HFF-Myc (cell line): ENCODE results near the gene NOSIP.

Experiments used
- DNase-seq: peaks from one replicate; pipeline ENCODE4 v3.0.0-alpha.2; 2011; ENCODE audit warnings: low read depth; ENCODE audit errors: extremely low read depth
- H3K4me3 ChIP-seq: replicated peaks from 2 replicates; pipeline ENCODE4 v1.5.1; 2011; ENCODE audit warnings: low read depth, mild to moderate bottlenecking, control low read depth, low read length
- CTCF ChIP-seq: IDR thresholded peaks from 2 replicates; pipeline ENCODE4 v1.5.1; 2012; ENCODE audit warnings: mild to moderate bottlenecking, low read depth, low read length, control low read depth; ENCODE audit errors: missing control alignments

The NOSIP gene

GRCh38 chr19:49590971-49591730 is 10.8 kb upstream of the NOSIP start, which contains the start of gene PRR12:
TSS of gene PRR12 (plus strand) at chr19:49591182. CDS start at chr19:49591655, 473 bp downstream.
- peak within 1 kb of the TSS; percentile 54 for H3K4me3 ChIP-seq
- no peak for TF ChIP-seq CTCF
- no peak for DNase-seq

GRCh38 chr19:49590071-49590970 is 10.0 kb upstream of the NOSIP start:
- H3K4me3 ChIP-seq: peak overlapping the region; percentile 54
- peak; percentile 96 for DNase-seq
- TF ChIP-seq CTCF: no peak

- no peak for TF ChIP-seq CTCF
- no peak for DNase-seq
- no peak overlapping the region for H3K4me3 ChIP-seq
Measured at GRCh38 chr19:49589502-49589905, 9.1 kb upstream of the NOSIP start.

GRCh38 chr19:49588365-49589122 is 8.2 kb upstream of the NOSIP start:
- TF ChIP-seq CTCF: no peak

GRCh38 chr19:49587227-49587626 is 6.9 kb upstream of the NOSIP start:
- no peak overlapping the region for H3K4me3 ChIP-seq
- DNase-seq: no peak
- no peak for TF ChIP-seq CTCF

More at GRCh38 chr19:49588365-49589122, 8.2 kb upstream of the NOSIP start:
- H3K4me3 ChIP-seq: no peak overlapping the region
- DNase-seq: no peak

- TF ChIP-seq CTCF: no peak
- DNase-seq: no peak
- no peak overlapping the region for H3K4me3 ChIP-seq
Measured at GRCh38 chr19:49585023-49585422, 4.7 kb upstream of the NOSIP start.
